Measurements from ENCODE around the gene TIMP4.

DNA sequence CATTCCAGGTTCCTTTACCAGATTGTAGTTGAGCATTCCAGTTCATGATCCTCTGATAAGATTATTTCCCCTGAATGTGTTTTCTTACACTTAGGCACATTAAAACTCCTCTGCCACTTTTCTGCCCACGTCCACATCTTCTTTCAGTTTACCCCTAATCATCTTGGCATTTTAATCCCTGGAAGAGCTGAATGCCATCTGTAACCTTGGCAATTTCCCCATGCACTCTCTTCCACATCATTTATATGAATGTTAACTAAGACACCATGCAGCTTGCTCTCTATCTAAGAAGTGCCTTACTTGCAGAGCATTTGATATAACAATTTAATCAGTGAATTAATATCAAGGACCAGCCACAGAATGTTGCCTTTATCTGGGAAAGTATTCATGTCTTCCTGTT is 25.8 kb downstream of the TIMP4 start:
- TF ChIP-seq, protein P1, sequence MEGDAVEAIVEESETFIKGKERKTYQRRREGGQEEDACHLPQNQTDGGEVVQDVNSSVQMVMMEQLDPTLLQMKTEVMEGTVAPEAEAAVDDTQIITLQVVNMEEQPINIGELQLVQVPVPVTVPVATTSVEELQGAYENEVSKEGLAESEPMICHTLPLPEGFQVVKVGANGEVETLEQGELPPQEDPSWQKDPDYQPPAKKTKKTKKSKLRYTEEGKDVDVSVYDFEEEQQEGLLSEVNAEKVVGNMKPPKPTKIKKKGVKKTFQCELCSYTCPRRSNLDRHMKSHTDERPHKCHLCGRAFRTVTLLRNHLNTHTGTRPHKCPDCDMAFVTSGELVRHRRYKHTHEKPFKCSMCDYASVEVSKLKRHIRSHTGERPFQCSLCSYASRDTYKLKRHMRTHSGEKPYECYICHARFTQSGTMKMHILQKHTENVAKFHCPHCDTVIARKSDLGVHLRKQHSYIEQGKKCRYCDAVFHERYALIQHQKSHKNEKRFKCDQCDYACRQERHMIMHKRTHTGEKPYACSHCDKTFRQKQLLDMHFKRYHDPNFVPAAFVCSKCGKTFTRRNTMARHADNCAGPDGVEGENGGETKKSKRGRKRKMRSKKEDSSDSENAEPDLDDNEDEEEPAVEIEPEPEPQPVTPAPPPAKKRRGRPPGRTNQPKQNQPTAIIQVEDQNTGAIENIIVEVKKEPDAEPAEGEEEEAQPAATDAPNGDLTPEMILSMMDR (IDR thresholded peaks at IDR 0.05; ENCODE audit: low read depth, low read length, missing input control), result no peak
- TF ChIP-seq, protein P2, sequence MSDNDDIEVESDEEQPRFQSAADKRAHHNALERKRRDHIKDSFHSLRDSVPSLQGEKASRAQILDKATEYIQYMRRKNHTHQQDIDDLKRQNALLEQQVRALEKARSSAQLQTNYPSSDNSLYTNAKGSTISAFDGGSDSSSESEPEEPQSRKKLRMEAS (IDR thresholded peaks at IDR 0.05), result no peak
- TF ChIP-seq TAF1 (conservative IDR thresholded peaks at IDR 0.05), result no peak
- no peak for TF ChIP-seq GABPA (IDR thresholded peaks at IDR 0.05 in 1 of 2, conservative IDR thresholded peaks at IDR 0.05 in 1 of 2)
- TF ChIP-seq YY1 (IDR thresholded peaks at IDR 0.05), result no peak
- no peak for TF ChIP-seq RAD21 (IDR thresholded peaks at IDR 0.05)
- TF ChIP-seq, protein P3, sequence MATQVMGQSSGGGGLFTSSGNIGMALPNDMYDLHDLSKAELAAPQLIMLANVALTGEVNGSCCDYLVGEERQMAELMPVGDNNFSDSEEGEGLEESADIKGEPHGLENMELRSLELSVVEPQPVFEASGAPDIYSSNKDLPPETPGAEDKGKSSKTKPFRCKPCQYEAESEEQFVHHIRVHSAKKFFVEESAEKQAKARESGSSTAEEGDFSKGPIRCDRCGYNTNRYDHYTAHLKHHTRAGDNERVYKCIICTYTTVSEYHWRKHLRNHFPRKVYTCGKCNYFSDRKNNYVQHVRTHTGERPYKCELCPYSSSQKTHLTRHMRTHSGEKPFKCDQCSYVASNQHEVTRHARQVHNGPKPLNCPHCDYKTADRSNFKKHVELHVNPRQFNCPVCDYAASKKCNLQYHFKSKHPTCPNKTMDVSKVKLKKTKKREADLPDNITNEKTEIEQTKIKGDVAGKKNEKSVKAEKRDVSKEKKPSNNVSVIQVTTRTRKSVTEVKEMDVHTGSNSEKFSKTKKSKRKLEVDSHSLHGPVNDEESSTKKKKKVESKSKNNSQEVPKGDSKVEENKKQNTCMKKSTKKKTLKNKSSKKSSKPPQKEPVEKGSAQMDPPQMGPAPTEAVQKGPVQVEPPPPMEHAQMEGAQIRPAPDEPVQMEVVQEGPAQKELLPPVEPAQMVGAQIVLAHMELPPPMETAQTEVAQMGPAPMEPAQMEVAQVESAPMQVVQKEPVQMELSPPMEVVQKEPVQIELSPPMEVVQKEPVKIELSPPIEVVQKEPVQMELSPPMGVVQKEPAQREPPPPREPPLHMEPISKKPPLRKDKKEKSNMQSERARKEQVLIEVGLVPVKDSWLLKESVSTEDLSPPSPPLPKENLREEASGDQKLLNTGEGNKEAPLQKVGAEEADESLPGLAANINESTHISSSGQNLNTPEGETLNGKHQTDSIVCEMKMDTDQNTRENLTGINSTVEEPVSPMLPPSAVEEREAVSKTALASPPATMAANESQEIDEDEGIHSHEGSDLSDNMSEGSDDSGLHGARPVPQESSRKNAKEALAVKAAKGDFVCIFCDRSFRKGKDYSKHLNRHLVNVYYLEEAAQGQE (IDR thresholded peaks at IDR 0.05), result no peak
- TF ChIP-seq SP1 (IDR thresholded peaks at IDR 0.05), result no peak
- TF ChIP-seq JUND (IDR thresholded peaks at IDR 0.05), result no peak
- no peak for TF ChIP-seq FOXA1 (IDR thresholded peaks at IDR 0.05)
- TF ChIP-seq, protein P4, sequence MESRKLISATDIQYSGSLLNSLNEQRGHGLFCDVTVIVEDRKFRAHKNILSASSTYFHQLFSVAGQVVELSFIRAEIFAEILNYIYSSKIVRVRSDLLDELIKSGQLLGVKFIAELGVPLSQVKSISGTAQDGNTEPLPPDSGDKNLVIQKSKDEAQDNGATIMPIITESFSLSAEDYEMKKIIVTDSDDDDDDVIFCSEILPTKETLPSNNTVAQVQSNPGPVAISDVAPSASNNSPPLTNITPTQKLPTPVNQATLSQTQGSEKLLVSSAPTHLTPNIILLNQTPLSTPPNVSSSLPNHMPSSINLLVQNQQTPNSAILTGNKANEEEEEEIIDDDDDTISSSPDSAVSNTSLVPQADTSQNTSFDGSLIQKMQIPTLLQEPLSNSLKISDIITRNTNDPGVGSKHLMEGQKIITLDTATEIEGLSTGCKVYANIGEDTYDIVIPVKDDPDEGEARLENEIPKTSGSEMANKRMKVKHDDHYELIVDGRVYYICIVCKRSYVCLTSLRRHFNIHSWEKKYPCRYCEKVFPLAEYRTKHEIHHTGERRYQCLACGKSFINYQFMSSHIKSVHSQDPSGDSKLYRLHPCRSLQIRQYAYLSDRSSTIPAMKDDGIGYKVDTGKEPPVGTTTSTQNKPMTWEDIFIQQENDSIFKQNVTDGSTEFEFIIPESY (IDR thresholded peaks at IDR 0.05), result no peak
- TF ChIP-seq, protein P5, sequence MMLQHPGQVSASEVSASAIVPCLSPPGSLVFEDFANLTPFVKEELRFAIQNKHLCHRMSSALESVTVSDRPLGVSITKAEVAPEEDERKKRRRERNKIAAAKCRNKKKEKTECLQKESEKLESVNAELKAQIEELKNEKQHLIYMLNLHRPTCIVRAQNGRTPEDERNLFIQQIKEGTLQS (IDR thresholded peaks at IDR 0.05), result no peak
- TF ChIP-seq NR2F2 (IDR thresholded peaks at IDR 0.05), result no peak

All from liver (tissue), 3 donors.